Measurements from ENCODE around the gene P4HA2.

Gene P4HA2

DNA sequence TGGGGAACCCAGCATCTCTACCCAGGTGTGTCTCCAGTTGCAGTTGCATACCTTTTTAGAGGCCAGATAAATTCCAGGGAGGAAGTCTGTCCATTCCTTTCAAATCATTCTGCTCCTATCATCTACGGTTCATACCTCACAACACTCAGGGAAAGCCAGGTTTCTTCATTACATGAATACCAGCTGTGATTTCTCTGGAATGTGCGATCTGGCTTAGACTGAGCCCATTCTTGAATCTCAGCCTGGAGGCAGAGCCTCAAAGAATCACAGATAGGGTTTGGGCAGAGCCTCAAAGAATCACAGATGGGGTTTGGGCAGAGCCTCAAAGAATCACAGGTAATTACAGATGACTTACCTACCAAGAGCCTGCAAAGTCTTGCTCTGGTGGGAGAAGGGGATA is 7.2 kb downstream of the P4HA2 start:
- in situ Hi-C loops (cut with MboI; ENCODE audit: low sequenced_read_pairs, unreplicated experiment) = no loop called here
- no peak for DNase-seq (ENCODE audit: low spot score)
- TF ChIP-seq, protein P1, sequence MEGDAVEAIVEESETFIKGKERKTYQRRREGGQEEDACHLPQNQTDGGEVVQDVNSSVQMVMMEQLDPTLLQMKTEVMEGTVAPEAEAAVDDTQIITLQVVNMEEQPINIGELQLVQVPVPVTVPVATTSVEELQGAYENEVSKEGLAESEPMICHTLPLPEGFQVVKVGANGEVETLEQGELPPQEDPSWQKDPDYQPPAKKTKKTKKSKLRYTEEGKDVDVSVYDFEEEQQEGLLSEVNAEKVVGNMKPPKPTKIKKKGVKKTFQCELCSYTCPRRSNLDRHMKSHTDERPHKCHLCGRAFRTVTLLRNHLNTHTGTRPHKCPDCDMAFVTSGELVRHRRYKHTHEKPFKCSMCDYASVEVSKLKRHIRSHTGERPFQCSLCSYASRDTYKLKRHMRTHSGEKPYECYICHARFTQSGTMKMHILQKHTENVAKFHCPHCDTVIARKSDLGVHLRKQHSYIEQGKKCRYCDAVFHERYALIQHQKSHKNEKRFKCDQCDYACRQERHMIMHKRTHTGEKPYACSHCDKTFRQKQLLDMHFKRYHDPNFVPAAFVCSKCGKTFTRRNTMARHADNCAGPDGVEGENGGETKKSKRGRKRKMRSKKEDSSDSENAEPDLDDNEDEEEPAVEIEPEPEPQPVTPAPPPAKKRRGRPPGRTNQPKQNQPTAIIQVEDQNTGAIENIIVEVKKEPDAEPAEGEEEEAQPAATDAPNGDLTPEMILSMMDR (IDR thresholded peaks at IDR 0.05; ENCODE audit: borderline replicate concordance, control extremely low read depth, extremely low read depth, insufficient read depth, missing control alignments) = no peak

GRCh38 chr5:132219981-132220380 is 7.7 kb downstream of the P4HA2 start:
- in situ Hi-C loops (cut with MboI; ENCODE audit: low sequenced_read_pairs, unreplicated experiment) = no loop called here
- no peak for DNase-seq (ENCODE audit: low spot score)

DNA sequence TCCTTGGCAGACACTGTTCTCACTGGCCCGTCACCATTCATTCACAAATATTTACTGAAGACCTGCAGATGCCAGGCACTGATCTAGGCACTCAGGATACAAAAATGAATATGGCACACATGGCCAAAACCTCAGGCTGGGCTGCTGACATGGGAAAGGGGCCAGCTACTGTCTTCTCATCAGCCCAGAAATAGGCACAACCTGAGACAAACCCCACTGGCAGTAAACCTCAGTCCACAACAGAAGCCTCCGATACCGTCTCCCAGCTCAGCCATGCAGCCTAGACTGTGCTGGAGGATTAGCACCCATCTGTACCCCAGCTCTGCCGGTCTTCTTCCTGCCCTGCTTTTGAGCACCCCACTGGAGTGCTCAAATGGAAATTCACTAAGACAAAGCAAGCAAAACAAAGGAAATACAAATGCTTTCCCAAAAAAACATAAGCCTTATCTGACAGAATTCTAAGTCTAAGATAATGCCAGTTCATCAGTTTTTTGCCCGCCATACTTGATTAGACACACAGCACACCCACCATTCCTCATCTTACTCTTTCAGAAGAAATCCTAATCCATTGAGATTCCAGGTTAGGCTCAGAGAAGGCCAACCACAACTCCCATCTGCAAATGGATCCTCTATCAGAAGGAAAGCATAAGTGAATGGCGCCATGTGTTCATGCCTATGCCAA is 8.2 kb downstream of the P4HA2 start:
- TF ChIP-seq, protein P1 (IDR thresholded peaks at IDR 0.05; ENCODE audit: borderline replicate concordance, control extremely low read depth, extremely low read depth, insufficient read depth, missing control alignments) = no peak
- DNase-seq (ENCODE audit: low spot score) = no peak
- in situ Hi-C loops (cut with MboI; ENCODE audit: low sequenced_read_pairs, unreplicated experiment) = no loop called here

More at GRCh38 chr5:132219981-132220380, 7.7 kb downstream of the P4HA2 start:
- TF ChIP-seq, protein P1 (IDR thresholded peaks at IDR 0.05; ENCODE audit: borderline replicate concordance, control extremely low read depth, extremely low read depth, insufficient read depth, missing control alignments) = no peak

GRCh38 chr5:132218321-132218720 is 9.3 kb downstream of the P4HA2 start:
- TF ChIP-seq, protein P1 (IDR thresholded peaks at IDR 0.05; ENCODE audit: borderline replicate concordance, control extremely low read depth, extremely low read depth, insufficient read depth, missing control alignments) = no peak
- in situ Hi-C loops (cut with MboI; ENCODE audit: low sequenced_read_pairs, unreplicated experiment) = no loop called here
- no peak for DNase-seq (ENCODE audit: low spot score)

- DNase-seq (ENCODE audit: low spot score) = no peak
- in situ Hi-C loops (cut with MboI; ENCODE audit: low sequenced_read_pairs, unreplicated experiment) = no loop called here
- TF ChIP-seq, protein P1 (IDR thresholded peaks at IDR 0.05; ENCODE audit: borderline replicate concordance, control extremely low read depth, extremely low read depth, insufficient read depth, missing control alignments) = no peak
These were observed 12.3 kb downstream of the P4HA2 start for GRCh38 chr5:132215329-132215728.

DNA sequence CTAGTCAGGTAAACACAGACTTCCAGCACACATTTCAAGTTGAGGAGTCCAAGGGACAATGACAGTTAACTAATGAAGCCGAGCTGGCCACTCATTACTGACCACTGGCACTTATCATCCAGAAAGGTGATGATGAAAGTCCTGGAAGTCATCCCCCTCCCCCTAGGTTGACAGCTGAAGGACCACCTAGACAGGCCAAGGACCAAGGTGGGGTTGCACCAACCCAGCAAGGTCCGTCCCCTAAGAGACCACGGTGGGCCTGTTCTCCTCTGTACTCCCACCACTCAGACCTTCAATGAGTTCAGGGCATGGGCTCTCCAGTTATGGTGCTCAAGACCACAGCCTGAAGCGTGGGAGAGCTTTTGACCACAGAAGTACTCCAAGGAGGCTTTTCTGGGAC is 13.2 kb downstream of the P4HA2 start:
- DNase-seq (ENCODE audit: low spot score) = no peak
- in situ Hi-C loops (cut with MboI; ENCODE audit: low sequenced_read_pairs, unreplicated experiment) = no loop called here
- TF ChIP-seq, protein P1 (IDR thresholded peaks at IDR 0.05; ENCODE audit: borderline replicate concordance, control extremely low read depth, extremely low read depth, insufficient read depth, missing control alignments) = no peak
